Left lung (tissue), 10 donors: Measurements from ENCODE around the gene C2orf76. TPM values are rescaled to one million over a fixed set of nuclear protein-coding genes. Genes with fewer than 3 reads are reported as not detected.

ENCODE experiments used
- ATAC-seq: fragments of 200-7000 bp; cut with Tn5 transposase; one replicate; pipeline ENCODE4 v1.9.1; 2020; ENCODE audit warnings: moderate library complexity
- DNase-seq, 4 donors: peaks; one replicate each; pipeline ENCODE4 v3.0.0-alpha.2; 2013 to 2020
- H3K27ac ChIP-seq, 2 donors: fragments of 200-600 bp; sonication (generic) in 1 of 2; one replicate each; pipeline versions ENCODE4 v1.5.0 to v1.8.0; 2020 to 2021
- H3K27me3 ChIP-seq, 2 donors: fragments of 200-600 bp; sonication (generic) in 1 of 2; one replicate each; pipeline versions ENCODE4 v1.5.0 to v1.8.0; 2020 to 2021
- H3K36me3 ChIP-seq, 2 donors: fragments of 200-600 bp; sonication (generic) in 1 of 2; one replicate each; pipeline versions ENCODE4 v1.5.0 to v1.8.0; 2020 to 2021
- H3K4me1 ChIP-seq, 2 donors: fragments of 200-600 bp; one replicate each; pipeline ENCODE4 v1.8.0; 2021
- H3K4me3 ChIP-seq, 2 donors: fragments of 200-600 bp; sonication (generic) in 1 of 2; one replicate each; pipeline versions ENCODE4 v1.5.0 to v1.8.0; 2020 to 2021; ENCODE audit warnings: mild to moderate bottlenecking in 1 of 2
- H3K9me3 ChIP-seq, 2 donors: fragments of 200-600 bp; sonication (generic) in 1 of 2; one replicate each; pipeline versions ENCODE4 v1.5.0 to v1.8.0; 2020 to 2021
- CTCF ChIP-seq, 2 donors: fragments of 200-600 bp; sonication (generic) in 1 of 2; IDR thresholded peaks; one replicate each; pipeline versions ENCODE4 v1.5.0 to v1.8.0; 2021; ENCODE audit warnings: antibody characterized with exemption in 2 of 2
- intact Hi-C, 2 donors: fragments of 100-400 bp; cut with DNase I; formaldehyde crosslinking; loops; one replicate each; pipeline versions ENCODE4 v1.11.2 to v1.14.2; 2022
- polyA plus RNA-seq, 6 donors: library from polyadenylated mRNA; unstranded; fragments of 120-200 nt; gene quantifications; one replicate each; pipeline ENCODE4 v1.2.1, GENCODE V29; 2013; ENCODE audit not compliant: insufficient read length in 6 of 6
- total RNA-seq, 2 donors: library from RNA; stranded (reverse); fragmentation: NEBNext Ultra II Directional; extraction: Animal tissue kit (Norgen Biotek cat#: 25700); gene quantifications; one replicate each; pipeline ENCODE4 v1.2.1, GENCODE V29; 2021
- donor health status: DM: no; HTN: yes; CAD: no.
- donor health status: DM: no; HTN: no; CAD: no.

The C2orf76 gene
- total and polyA plus RNA-seq, 8 donors = 11.0 to 17.1 (median 16.0) TPM

GRCh38 chr2:119332953-119333352 is 33.7 kb downstream of the C2orf76 start:
- Histone ChIP-seq H3K4me1 (no peaks in the 10 kb centered on the region), H3K9me3 (no peaks in the 10 kb centered on the region), H3K36me3 (peaks cover 0 to 9% of the 10 kb centered on the region in 2 donors), H3K27me3 (no peaks in the 10 kb centered on the region), H3K4me3 (no peak overlapping the region), H3K27ac (no peak overlapping the region)
- intact Hi-C loops = no loop called here
- ATAC-seq (no peak), DNase-seq (no peak)
- no peak for TF ChIP-seq CTCF (IDR thresholded peaks at IDR 0.05)

DNA sequence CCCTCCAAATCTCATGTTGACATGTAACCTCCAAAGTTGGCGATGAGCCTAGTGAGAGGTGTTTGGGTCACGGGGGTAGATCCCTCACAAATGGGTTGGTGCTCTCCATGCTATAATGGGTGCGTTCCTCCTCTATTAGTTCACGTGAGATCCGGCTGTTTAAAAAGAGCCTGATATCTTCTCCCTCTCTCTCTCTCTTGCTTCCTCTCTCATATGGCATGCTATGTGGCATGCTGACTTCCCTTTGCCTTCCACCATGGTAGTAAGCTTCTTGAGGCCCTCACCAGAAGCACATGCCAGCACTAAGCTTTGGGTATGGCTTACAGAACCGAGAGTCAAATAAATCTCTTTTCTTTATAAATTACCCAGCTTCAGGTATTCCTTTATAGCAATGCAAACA is 39.2 kb downstream of the C2orf76 start:
- Histone ChIP-seq H3K4me1 (peaks cover 0 to 5% of the 10 kb centered on the region in 2 donors), H3K9me3 (no peaks in the 10 kb centered on the region), H3K4me3 (no peak overlapping the region), H3K27ac (no peak overlapping the region), H3K27me3 (no peaks in the 10 kb centered on the region), H3K36me3 (no peaks in the 10 kb centered on the region)
- no peak for TF ChIP-seq CTCF (IDR thresholded peaks at IDR 0.05)
- ATAC-seq (no peak), DNase-seq (no peak)
- intact Hi-C loops = no loop called here

DNA sequence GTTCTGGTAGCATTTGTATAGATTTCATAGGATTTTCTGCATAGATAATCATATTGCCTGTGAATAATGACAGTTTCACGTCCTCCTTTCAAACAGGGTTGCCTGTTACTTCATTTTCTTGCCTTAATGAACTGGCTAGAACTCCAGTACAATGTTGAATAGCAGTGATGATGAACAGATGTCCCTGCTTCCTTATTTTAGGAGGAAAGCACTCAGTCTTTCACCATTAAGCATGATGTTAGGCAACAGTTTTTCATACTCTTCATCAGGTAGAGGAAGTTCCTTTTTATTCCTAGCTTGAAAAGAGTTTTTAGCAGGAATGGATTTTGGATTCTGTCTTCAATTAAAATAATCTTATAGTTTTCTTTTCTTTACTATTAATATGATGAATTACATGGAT is 39.7 kb downstream of the C2orf76 start:
- no peaks in the 10 kb centered on the region for H3K9me3 ChIP-seq
- DNase-seq (no peak), ATAC-seq (no peak)
- no peak for TF ChIP-seq CTCF (IDR thresholded peaks at IDR 0.05)
- no peak overlapping the region for H3K4me3 ChIP-seq
- no peaks in the 10 kb centered on the region for H3K27me3 ChIP-seq
- H3K4me1 ChIP-seq = peaks cover 0 to 5% of the 10 kb centered on the region in 2 donors
- H3K27ac ChIP-seq = no peak overlapping the region
- no peaks in the 10 kb centered on the region for H3K36me3 ChIP-seq
- intact Hi-C loops = no loop called here

- DNase-seq (no peak), ATAC-seq (no peak)
- intact Hi-C loops = no loop called here
- Histone ChIP-seq H3K4me3 (no peak overlapping the region), H3K36me3 (no peaks in the 10 kb centered on the region), H3K27me3 (no peaks in the 10 kb centered on the region), H3K9me3 (no peaks in the 10 kb centered on the region), H3K4me1 (peaks cover 0 to 5% of the 10 kb centered on the region in 2 donors), H3K27ac (no peak overlapping the region)
- TF ChIP-seq CTCF (IDR thresholded peaks at IDR 0.05) = no peak
Observed at GRCh38 chr2:119324685-119325270, 41.9 kb downstream of the C2orf76 start.

- no peak for ATAC-seq
- H3K27ac ChIP-seq = no peak overlapping the region
- no peak overlapping the region for H3K4me3 ChIP-seq
- DNase-seq = peak in 1 of 4 donors; percentile 28
- no peaks in the 10 kb centered on the region for H3K9me3 ChIP-seq
- no peaks in the 10 kb centered on the region for H3K36me3 ChIP-seq
- no peak for TF ChIP-seq CTCF (IDR thresholded peaks at IDR 0.05)
- H3K4me1 ChIP-seq = peaks cover 0 to 5% of the 10 kb centered on the region in 2 donors
- H3K27me3 ChIP-seq = no peaks in the 10 kb centered on the region
- intact Hi-C loops = no loop called here
Observed at GRCh38 chr2:119323459-119323858, 43.2 kb downstream of the C2orf76 start.
